ENCODE results near the gene ZBTB7C.

GRCh38 chr18:48137374-48138081 is 271.7 kb downstream of the ZBTB7C start:
- TF ChIP-seq POLR2A (IDR thresholded peaks at IDR 0.05) (no peak), CTCF (IDR thresholded peaks at IDR 0.05) (no peak)
